ENCODE measurements around the gene SYT10.

GRCh38 chr12:33438025-33438772 lies 1.4 kb downstream of the SYT10 start:
- TF ChIP-seq CTCF (IDR thresholded peaks at IDR 0.05) (no peak), ZFX (IDR thresholded peaks at IDR 0.05; ENCODE audit: borderline replicate concordance) (no peak)
